HG03139 (cell line): ENCODE results near the gene VSTM4.

Source experiments
- ATAC-seq: cut with Tn5 transposase; IDR thresholded peaks from one replicate; pipeline ENCODE4 v1.9.1; 2021; ENCODE audit not compliant: unreplicated experiment

VSTM4 gene

DNA sequence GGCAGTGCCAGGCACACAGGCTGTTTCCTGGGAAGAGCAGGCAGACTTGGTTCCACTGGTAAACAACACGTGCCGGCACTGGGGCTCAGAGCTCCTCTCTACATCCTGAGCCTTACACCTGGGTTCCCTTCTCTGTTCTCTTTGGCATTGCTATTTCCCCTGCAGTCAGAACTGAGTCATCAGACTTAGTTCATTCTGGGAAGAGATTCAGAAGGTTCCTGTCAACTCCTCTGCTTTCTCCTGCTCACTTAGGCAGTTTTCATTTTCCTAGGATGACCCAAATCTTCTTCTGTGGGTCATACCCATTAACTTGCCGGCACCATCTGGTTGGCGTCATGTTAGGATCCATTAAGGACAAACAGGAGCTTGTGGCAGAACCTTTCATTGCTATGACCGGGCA lies 142.3 kb downstream of the VSTM4 start:
- no peak for ATAC-seq

DNA sequence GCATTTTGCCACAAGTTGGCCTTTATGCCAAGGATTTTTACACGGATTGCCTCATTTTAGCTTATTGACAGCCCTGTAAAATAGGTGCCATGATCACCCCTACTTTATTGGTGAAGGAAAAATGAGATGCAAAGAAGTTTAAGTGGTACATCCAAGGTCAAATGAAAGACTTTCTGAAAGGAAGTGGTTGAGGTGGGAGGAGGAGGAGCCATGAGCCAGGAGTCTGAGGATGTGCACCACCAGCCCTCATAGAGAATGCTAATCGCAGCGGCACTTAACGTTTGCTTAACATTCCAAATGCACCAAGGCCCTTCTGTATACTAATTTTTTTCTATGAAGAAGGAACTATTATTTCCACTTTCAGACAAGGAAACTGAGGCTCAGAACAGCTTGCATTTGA lies 144.7 kb downstream of the VSTM4 start:
- ATAC-seq = no peak

DNA sequence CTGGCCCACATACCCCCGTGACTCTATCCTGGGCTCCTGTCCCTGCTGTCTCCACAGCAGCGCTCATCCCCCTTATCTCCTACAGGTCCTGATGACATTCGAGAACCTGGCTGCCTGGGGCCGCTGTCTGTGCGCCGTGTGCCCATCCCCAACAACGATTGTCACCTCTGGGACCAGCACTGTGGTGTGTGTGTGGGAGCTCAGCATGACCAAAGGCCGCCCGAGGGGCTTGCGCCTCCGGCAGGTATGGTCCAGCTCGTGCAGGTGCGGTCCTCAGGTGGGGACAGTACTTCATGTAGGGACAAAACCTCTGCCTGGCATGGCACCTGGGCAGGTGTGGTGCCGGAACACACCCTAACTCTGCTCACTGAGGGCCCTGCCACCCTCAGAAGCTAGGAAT lies 145.3 kb downstream of the VSTM4 start:
- no peak for ATAC-seq

DNA sequence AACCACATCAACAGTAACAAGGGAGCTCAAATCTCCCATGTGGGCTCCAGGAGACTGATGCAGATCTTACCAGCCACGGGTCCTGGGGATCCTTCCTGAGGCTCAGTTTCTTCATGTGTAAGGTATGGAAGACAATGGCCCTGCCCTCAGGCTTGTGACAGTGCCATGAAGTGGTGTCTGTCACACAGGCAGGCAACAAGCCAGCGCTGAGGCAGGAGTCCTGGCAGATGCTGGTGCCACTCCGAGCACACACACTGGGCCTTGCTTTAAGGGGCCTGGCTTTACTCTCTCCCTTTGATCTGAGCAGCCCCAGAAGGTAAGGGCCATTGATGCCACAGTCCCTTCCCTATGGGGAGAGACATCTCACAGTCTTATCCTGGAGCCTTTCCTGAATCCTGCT lies 147.3 kb downstream of the VSTM4 start:
- no peak for ATAC-seq

DNA sequence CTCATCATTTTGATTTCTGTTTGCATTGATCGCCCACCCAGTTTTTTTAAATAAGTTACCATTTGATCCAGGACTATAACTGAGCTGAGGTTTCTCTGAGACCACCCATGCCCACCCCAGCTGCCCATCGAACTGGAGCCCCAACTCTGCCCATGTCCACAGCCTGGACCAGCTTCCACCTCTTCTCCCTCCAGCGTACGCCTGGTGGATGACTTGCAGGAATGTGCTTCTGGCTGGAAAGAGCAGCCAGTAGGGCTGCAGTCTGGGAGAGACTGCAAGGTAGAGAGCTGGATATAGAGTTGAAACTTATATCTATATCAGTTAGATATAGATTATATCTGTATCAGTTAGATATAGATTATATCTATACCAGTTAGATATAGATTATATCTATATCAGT lies 149.9 kb downstream of the VSTM4 start:
- ATAC-seq = no peak
